Adrenal gland (tissue), 19 donors: ENCODE results near the gene DPPA4. TPM values are rescaled to one million over a fixed set of nuclear protein-coding genes. Genes with fewer than 3 reads are reported as not detected.

Source experiments
- DNase-seq, 7 donors: peaks; one replicate each; pipeline ENCODE4 v3.0.0-alpha.2; 2019 to 2020
- H3K27ac ChIP-seq, 5 donors: fragments of 200-600 bp; sonication (generic) in 4 of 5; 1 replicate in 3 of 5; 2 replicates in 2 of 5; pipeline versions ENCODE4 v1.5.1 to v1.8.0; 2016 to 2020; ENCODE audit warnings: mild to moderate bottlenecking in 1 of 5
- H3K27me3 ChIP-seq: fragments of 200-600 bp; 2 replicates; pipeline ENCODE4 v1.8.0; 2021
- H3K36me3 ChIP-seq, 2 donors: fragments of 200-600 bp; replicated peaks in 1 of 2; 1 replicate in 1 of 2; 2 replicates in 1 of 2; pipeline versions ENCODE4 v1.5.1 to v1.8.0; 2018 to 2022
- H3K4me1 ChIP-seq, 2 donors: fragments of 200-600 bp; replicated peaks in 1 of 2; 1 replicate in 1 of 2; 2 replicates in 1 of 2; pipeline versions ENCODE4 v1.5.1 to v1.8.0; 2018 to 2021
- H3K4me3 ChIP-seq, 4 donors: fragments of 200-600 bp; sonication (generic) in 3 of 4; one replicate each; pipeline ENCODE4 v1.5.1; 2016 to 2018
- H3K9me3 ChIP-seq, 3 donors: fragments of 200-600 bp; sonication (generic) in 1 of 3; replicated peaks in 1 of 3; 1 replicate in 2 of 3; 2 replicates in 1 of 3; pipeline versions ENCODE4 v1.5.1 to v1.8.0; 2016 to 2021
- CTCF ChIP-seq, 6 experiments: fragments of 450-650 bp in 4 of 6; fragments of 200-600 bp in 2 of 6; sonication (generic) in 1 of 6; IDR thresholded peaks; 1 replicate in 5 of 6; 2 replicates in 1 of 6; pipeline versions ENCODE4 v1.5.1 to v1.8.0; 2016 to 2021; ENCODE audit warnings: antibody characterized with exemption in 6 of 6, mild to moderate bottlenecking in 2 of 6, moderate library complexity in 1 of 6
- POLR2A ChIP-seq, 2 donors: fragments of 450-650 bp; IDR thresholded peaks; one replicate each; pipeline ENCODE4 v1.6.1; 2017; ENCODE audit warnings: antibody characterized with exemption in 2 of 2, mild to moderate bottlenecking in 2 of 2, moderate library complexity in 1 of 2
- WGBS, 4 donors: extraction: QIAGEN DNeasy Blood & Tissue Kit in 2 of 4; methylation state at CpG; one replicate each; pipeline versions ENCODE4 v1.1.5 to v1.1.7; 2013 to 2017; 5-methylcytosine and 5-hydroxymethylcytosine counted together
- intact Hi-C, 2 donors: fragments of 100-400 bp; cut with DNase I; formaldehyde crosslinking; loops; one replicate each; pipeline versions ENCODE4 v1.14.1 to v1.15.0; 2022 to 2023
- long read RNA-seq, 10 donors: library from polyadenylated mRNA in 3 of 10; unstranded in 2 of 10; stranded (forward) in 1 of 10; transcript quantifications; one replicate each; pipeline ENCODE4 v2.0.0 and lab custom pipeline, GENCODE V29; 2021 to 2026
- polyA plus RNA-seq, 3 donors: library from polyadenylated mRNA; stranded (reverse); fragments of 200-250 nt in 2 of 3; fragments of 350-450 nt in 1 of 3; fragmentation: Illumina TruSeq in 1 of 3; extraction: RNeasy Lipid Tissue Mini Kit (QIAGEN cat#74804) in 1 of 3; gene quantifications; one replicate each; pipeline ENCODE4 v1.2.3, GENCODE V29; 2013 to 2014
- total RNA-seq, 9 donors: library from RNA; depleted of rRNA in 4 of 9; stranded (reverse); fragments of >200 nt in 4 of 9; fragments of 120-200 nt in 1 of 9; fragmentation: NEBNext Ultra II Directional in 1 of 9; extraction: Animal tissue kit (Norgen Biotek cat#: 25700) in 1 of 9; gene quantifications; one replicate each; pipeline versions ENCODE4 v1.1.0 to v1.2.4, GENCODE V29; 2013 to 2023
- donor health status: healthy with polysubstance abuse.
- donor health status: Bipolar disorder and iron deficiency.
- donor health status: DM: yes; HTN: yes; CAD: no.
- donor health status: DM: no; HTN: no; CAD: no.
- donor health status: DM: no; HTN: no; CAD: no.
- donor health status: DM: yes; HTN: yes; CAD: no.

DPPA4 gene
- total RNA-seq: 1 to 10 TPM in 1 of 9 donors, under 1 TPM in 4, not detected in 4; 0.26 to 5.3 (median 0.69) TPM
- polyA plus RNA-seq: under 1 TPM in 2 of 3 donors, not detected in 1; 0.16 to 0.20 TPM
- long read RNA-seq, donor 1, partial matches to known transcripts: 0 of 2 reads
- long read RNA-seq, donor 1, other reads (novel, unspliced or antisense): 0 of 2 reads
- long read RNA-seq, donor 2: 0 reads
- long read RNA-seq, donor 3, partial matches to known transcripts: 0 of 1 reads
- long read RNA-seq, donor 3, other reads (novel, unspliced or antisense): 0 of 1 reads
- long read RNA-seq, donor 4: 0 reads
- long read RNA-seq, donor 5: 0 reads
- long read RNA-seq, donor 6: 0 reads
- long read RNA-seq, donor 7, partial matches to known transcripts: 0 of 3 reads
- long read RNA-seq, donor 7, other reads (novel, unspliced or antisense): 0 of 3 reads
- long read RNA-seq, donor 8: 0 reads
- long read RNA-seq, donor 9, partial matches to known transcripts: 0 of 1 reads
- long read RNA-seq, donor 9, other reads (novel, unspliced or antisense): 0 of 1 reads
- long read RNA-seq, donor 10, partial matches to known transcripts: 0 of 1 reads
- long read RNA-seq, donor 10, other reads (novel, unspliced or antisense): 0 of 1 reads

- H3K27ac ChIP-seq: no peak within 1 kb of the TSS
Observed at GRCh38 chr3:109337393-109337792, at the start of gene DPPA4. TSS of gene DPPA4 (minus strand) at chr3:109337546. CDS start at chr3:109337517, 29 bp downstream.

GRCh38 chr3:109385442-109386318 is 48.3 kb upstream of the DPPA4 start:
- Histone ChIP-seq H3K4me3 (no peak overlapping the region), H3K27me3 (no peaks in the 10 kb centered on the region), H3K4me1 (no peaks in the 10 kb centered on the region), H3K27ac (no peak overlapping the region), H3K36me3 (no peaks in the 10 kb centered on the region), H3K9me3 (no peaks in the 10 kb centered on the region)
- intact Hi-C loops: no loop called here
- 62 to 77% (median 69%) methylated on average over 7 of the region's 7 CpGs for WGBS, 4 donors
- DNase-seq: no peak
- TF ChIP-seq POLR2A (IDR thresholded peaks at IDR 0.05) (no peak), CTCF (IDR thresholded peaks at IDR 0.05) (no peak)

More at GRCh38 chr3:109337393-109337792, at the start of gene DPPA4:
- intact Hi-C loops: no loop called here
- WGBS, 4 donors: 57 to 63% (median 60%) methylated on average over 5 of the region's 5 CpGs
- Histone ChIP-seq H3K36me3 (no peaks in the 10 kb centered on the region), H3K9me3 (no peaks in the 10 kb centered on the region), H3K27me3 (no peaks in the 10 kb centered on the region), H3K4me1 (peaks cover 0 to 8% of the 10 kb centered on the region in 2 donors), H3K4me3 (peak within 1 kb of the TSS in 1 of 4 donors; percentile 52)
- no peak for DNase-seq
- TF ChIP-seq POLR2A (IDR thresholded peaks at IDR 0.05) (no peak), CTCF (IDR thresholded peaks at IDR 0.05) (no peak)

GRCh38 chr3:109384164-109384563 is 46.8 kb upstream of the DPPA4 start:
- Histone ChIP-seq H3K9me3 (no peaks in the 10 kb centered on the region), H3K4me3 (no peak overlapping the region), H3K4me1 (no peaks in the 10 kb centered on the region), H3K36me3 (no peaks in the 10 kb centered on the region), H3K27ac (no peak overlapping the region), H3K27me3 (no peaks in the 10 kb centered on the region)
- intact Hi-C loops: no loop called here
- no peak for DNase-seq
- no peak for TF ChIP-seq POLR2A (IDR thresholded peaks at IDR 0.05)
- no peak for TF ChIP-seq CTCF (IDR thresholded peaks at IDR 0.05)
- 21 to 40% (median 32%) methylated on average over 1 of the region's 1 CpG for WGBS, 4 donors

GRCh38 chr3:109382588-109382987 is 45.2 kb upstream of the DPPA4 start:
- WGBS, 4 donors: 44 to 53% (median 49%) methylated on average over 7 of the region's 7 CpGs
- no peak for DNase-seq
- no peaks in the 10 kb centered on the region for H3K4me1 ChIP-seq
- no peak overlapping the region for H3K27ac ChIP-seq
- intact Hi-C loops: no loop called here
- H3K36me3 ChIP-seq: no peaks in the 10 kb centered on the region
- H3K27me3 ChIP-seq: no peaks in the 10 kb centered on the region
- H3K4me3 ChIP-seq: no peak overlapping the region
- H3K9me3 ChIP-seq: no peaks in the 10 kb centered on the region
- TF ChIP-seq POLR2A (IDR thresholded peaks at IDR 0.05) (no peak), CTCF (IDR thresholded peaks at IDR 0.05) (no peak)
